ENCODE measurements around the gene C11orf65.

GRCh38 chr11:108474664-108475463 lies 7.5 kb upstream of the C11orf65 start:
- TF ChIP-seq EZH2 (IDR thresholded peaks at IDR 0.05; ENCODE audit: borderline replicate concordance, low read depth, low read length, poor library complexity, severe bottlenecking) (no peak), CTCF (conservative IDR thresholded peaks at IDR 0.05; ENCODE audit: low read depth, low read length) (no peak)

Data from A673 (cell line).